A549 (cell line): ENCODE measurements around the gene HADHB. TPM values are rescaled to one million over a fixed set of nuclear protein-coding genes. Genes with fewer than 3 reads are reported as not detected.

ENCODE experiments used
- ATAC-seq, 2 experiments: fragments of 200-7000 bp in 1 of 2; fragments of >200 bp in 1 of 2; cut with Nextera tagmentation in 1 of 2; cut with Tn5 transposase in 1 of 2; 3 replicates each; pipeline versions ENCODE4 v1.8.0 to v1.9.1; 2018 to 2020; ENCODE audit warnings: mild to moderate bottlenecking in 1 of 2, moderate library complexity in 1 of 2
- CTCF ChIA-PET: fragments of 300-600 bp; sonication (Branson Sonifier 250); formaldehyde crosslinking; extraction: SDS; loops from one replicate; lab custom pipeline; 2021; ENCODE audit warnings: antibody characterized with exemption, inconsistent platforms; lab: Yijun Ruan, JAX
- POLR2A ChIA-PET: fragments of 350-600 bp; formaldehyde crosslinking; extraction: SDS; loops from one replicate; lab custom pipeline; 2021; ENCODE audit warnings: antibody characterized with exemption, inconsistent platforms; lab: Yijun Ruan, JAX
- DNase-seq, 2 experiments: peaks; one replicate each; pipeline versions ENCODE4 v3.0.0 to v3.0.0-alpha.2; 2011 to 2016; ENCODE audit warnings: low read depth in 1 of 2, low spot score in 1 of 2
- FAIRE-seq: peaks from 2 replicates; lab custom pipeline; 2011; peaks lifted over from hg19 to GRCh38; lab: Jason Lieb, UNC
- H3K27ac ChIP-seq, 2 experiments: fragments of >200 bp; sonication (Bioruptor Twin); formaldehyde crosslinking; 3 replicates each; pipeline ENCODE4 v1.5.1; 2016 to 2017
- H3K4me1 ChIP-seq: fragments of >200 bp; sonication (Bioruptor Twin); formaldehyde crosslinking; 3 replicates; pipeline ENCODE4 v1.6.1; 2016
- H3K4me2 ChIP-seq: fragments of >200 bp; sonication (Bioruptor Twin); formaldehyde crosslinking; 3 replicates; pipeline ENCODE4 v1.6.1; 2016
- H3K4me3 ChIP-seq: fragments of >200 bp; sonication (Bioruptor Twin); formaldehyde crosslinking; 3 replicates; pipeline ENCODE4 v1.5.1; 2016
- H3K9me3 ChIP-seq: fragments of >200 bp; sonication (Bioruptor Twin); formaldehyde crosslinking; 3 replicates; pipeline ENCODE4 v1.6.1; 2016
- CHD2 ChIP-seq: fragments of 150-350 bp; IDR thresholded peaks from 2 replicates; pipeline ENCODE4 v1.6.1; 2014; ENCODE audit warnings: low read length; ENCODE audit not compliant: partially characterized antibody
- CHD4 ChIP-seq: fragments of 200-600 bp; sonication (generic); IDR thresholded peaks from 2 replicates; pipeline ENCODE4 v1.6.1; 2016; ENCODE audit warnings: antibody characterized with exemption, mild to moderate bottlenecking, borderline replicate concordance
- CTCF ChIP-seq: fragments of >200 bp; sonication (Bioruptor Twin); formaldehyde crosslinking; IDR thresholded peaks from 3 replicates; pipeline ENCODE4 v1.5.1; 2016
- E2F6 ChIP-seq: IDR thresholded peaks from 2 replicates; pipeline ENCODE4 v1.6.1; 2012; ENCODE audit warnings: low read depth, borderline replicate concordance
- EHF ChIP-seq: fragments of 250-450 bp; sonication (Bioruptor Pico); IDR thresholded peaks from 2 replicates; pipeline ENCODE4 v1.5.0; 2020; ENCODE audit warnings: mild to moderate bottlenecking
- EHMT2 ChIP-seq: fragments of 200-600 bp; sonication (generic); IDR thresholded peaks from 2 replicates; pipeline ENCODE4 v1.6.1; 2016; ENCODE audit warnings: antibody characterized with exemption, low read depth, mild to moderate bottlenecking, moderate library complexity
- FOSB ChIP-seq: fragments of 250-450 bp; sonication (Bioruptor Pico); IDR thresholded peaks from 2 replicates; pipeline ENCODE4 v1.5.0; 2020; ENCODE audit warnings: mild to moderate bottlenecking, moderate library complexity
- FOSL2 ChIP-seq, 2 experiments: fragments of 450-650 bp in 1 of 2; fragments of >200 bp in 1 of 2; sonication (Bioruptor Twin) in 1 of 2; formaldehyde crosslinking; IDR thresholded peaks; 2 replicates each; pipeline versions ENCODE4 v1.5.0 to v1.6.1; 2016 to 2020; ENCODE audit warnings: mild to moderate bottlenecking in 1 of 2, moderate library complexity in 1 of 2
- GATA3 ChIP-seq: IDR thresholded peaks from 2 replicates; pipeline ENCODE4 v1.6.1; 2012; ENCODE audit warnings: borderline replicate concordance
- HES2 ChIP-seq: fragments of >200 bp; sonication (Bioruptor Twin); formaldehyde crosslinking; IDR thresholded peaks from 2 replicates; pipeline ENCODE4 v1.6.1; 2016
- HEYL ChIP-seq: fragments of 250-450 bp; sonication (Bioruptor Pico); IDR thresholded peaks from 2 replicates; pipeline ENCODE4 v1.8.0; 2021; ENCODE audit warnings: mild to moderate bottlenecking, moderate library complexity
- HOXB13 ChIP-seq: fragments of 250-450 bp; sonication (Bioruptor Pico); IDR thresholded peaks from 2 replicates; pipeline ENCODE4 v1.5.0; 2020; ENCODE audit warnings: low read depth, mild to moderate bottlenecking, moderate library complexity
- HOXB5 ChIP-seq: fragments of 250-450 bp; sonication (Bioruptor Pico); IDR thresholded peaks from 2 replicates; pipeline ENCODE4 v1.5.0; 2020; ENCODE audit warnings: mild to moderate bottlenecking, moderate library complexity
- JUN ChIP-seq, 2 experiments: fragments of >200 bp; sonication (Bioruptor Twin); formaldehyde crosslinking; IDR thresholded peaks; 2 replicates in 1 of 2; 3 replicates in 1 of 2; pipeline ENCODE4 v1.6.1; 2016 to 2017
- MAFK ChIP-seq: fragments of 450-650 bp; IDR thresholded peaks from 2 replicates; pipeline ENCODE4 v1.6.1; 2014; ENCODE audit not compliant: partially characterized antibody
- MYC ChIP-seq: IDR thresholded peaks from 2 replicates; pipeline ENCODE4 v1.6.1; 2012; ENCODE audit warnings: mild to moderate bottlenecking, inconsistent platforms, low read length, improper control_type of control experiment, borderline replicate concordance
- NPAS2 ChIP-seq: fragments of 250-450 bp; sonication (Bioruptor Pico); IDR thresholded peaks from 2 replicates; pipeline ENCODE4 v1.8.0; 2022; ENCODE audit warnings: mild to moderate bottlenecking, moderate library complexity, borderline replicate concordance
- PBX3 ChIP-seq: IDR thresholded peaks from 2 replicates; pipeline ENCODE4 v1.6.1; 2012
- REST ChIP-seq: fragments of 200-600 bp; sonication (generic); IDR thresholded peaks from 2 replicates; pipeline ENCODE4 v1.6.1; 2016; ENCODE audit warnings: antibody characterized with exemption, mild to moderate bottlenecking, moderate library complexity
- SMC3 ChIP-seq: fragments of >200 bp; sonication (Bioruptor Twin); formaldehyde crosslinking; IDR thresholded peaks from 3 replicates; pipeline ENCODE4 v1.6.1; 2018; ENCODE audit warnings: inconsistent platforms
- SREBF2 ChIP-seq: fragments of 450-650 bp; IDR thresholded peaks from 2 replicates; pipeline ENCODE4 v1.6.1; 2014; ENCODE audit warnings: mild to moderate bottlenecking, moderate library complexity
- TP53 ChIP-seq: fragments of 250-450 bp; sonication (Bioruptor Pico); IDR thresholded peaks from 2 replicates; pipeline ENCODE4 v1.5.0; 2021; ENCODE audit warnings: mild to moderate bottlenecking, moderate library complexity
- ZFP36 ChIP-seq: fragments of 450-650 bp; IDR thresholded peaks from 2 replicates; pipeline ENCODE4 v1.6.1; 2014; ENCODE audit warnings: borderline replicate concordance; ENCODE audit not compliant: partially characterized antibody
- WGBS: methylation state at CpG from one replicate; pipeline ENCODE4 v1.1.6; 2017; ENCODE audit errors: missing lambda C conversion rate; 5-methylcytosine and 5-hydroxymethylcytosine counted together
- polyA plus RNA-seq, 4 experiments: library from polyadenylated mRNA; depleted of rRNA in 3 of 4; stranded (reverse); fragments of >200 nt; fragmentation: RNase III in 1 of 4; extraction: RNeasy Plus Mini Kit Qiagen cat#74134 plus additional on column Dnase treatment in 1 of 4; gene quantifications; 2 replicates in 3 of 4; 3 replicates in 1 of 4; pipeline ENCODE4 v1.2.3, GENCODE V29; 2011 to 2017

HADHB gene
- polyA plus RNA-seq, 2 of the 4 experiments (the other 2 are of a cell fraction) = 95.4 to 161 TPM

GRCh38 chr2:26269571-26270158, 24.9 kb downstream of the HADHB start:
- POLR2A ChIA-PET = no interaction called here
- FAIRE-seq (no peak), DNase-seq (no peak), ATAC-seq (no peak)
- no peak overlapping the region for H3K4me2 ChIP-seq
- no peak overlapping the region for H3K27ac ChIP-seq
- CTCF ChIA-PET = interaction anchor here (0.7 to 1.8 kb wide), 3 partner anchors 11 to 53 kb away, joined by 3 to 4 read pairs (median 4); no protein-coding TSS in a partner anchor
- 93% methylated on average over 6 of the region's 6 CpGs for WGBS
- peaks cover 15% of the 10 kb centered on the region; the same call in 2 of the 3 replicates for H3K4me1 ChIP-seq
- no peaks in the 10 kb centered on the region for H3K9me3 ChIP-seq
- no peak overlapping the region for H3K4me3 ChIP-seq
- TF ChIP-seq ZFP36 (no peak), HOXB5 (no peak), EHF (CRISPR knock-in tag) (no peak), SREBF2 (no peak), GATA3 (no peak), NPAS2 (CRISPR knock-in tag) (no peak), MAFK (no peak), PBX3 (no peak), REST (no peak), SMC3 (no peak), JUN (IDR thresholded peaks at IDR 0.05) (no peak), HES2 (no peak), CHD2 (no peak)
- TF ChIP-seq, all 56 proteins: peak for 0

- Histone ChIP-seq H3K4me3 (no peak overlapping the region), H3K27ac (no peak overlapping the region)
- TF ChIP-seq MYC (no peak), SREBF2 (no peak), HES2 (no peak), GATA3 (no peak), CTCF (no peak), HEYL (no peak), HOXB13 (CRISPR knock-in tag) (no peak), TP53 (CRISPR knock-in tag) (no peak), REST (no peak), E2F6 (no peak), FOSL2 (IDR thresholded peaks at IDR 0.05) (no peak), FOSL2 (CRISPR knock-in tag; IDR thresholded peaks at IDR 0.05) (no peak), PBX3 (no peak), CHD4 (no peak), EHMT2 (no peak), FOSB (CRISPR knock-in tag) (no peak)
Observed at GRCh38 chr2:26270373-26270772, 25.6 kb downstream of the HADHB start.

More at GRCh38 chr2:26270373-26270772, 25.6 kb downstream of the HADHB start:
- Histone ChIP-seq H3K4me1 (peaks cover 15% of the 10 kb centered on the region; the same call in 2 of the 3 replicates), H3K4me2 (no peak overlapping the region), H3K9me3 (no peaks in the 10 kb centered on the region)
- POLR2A ChIA-PET = no interaction called here
- CTCF ChIA-PET = interaction anchor here (0.7 to 1.8 kb wide), 3 partner anchors 8 to 19 kb away, joined by 3 to 4 read pairs (median 4); no protein-coding TSS in a partner anchor
- no peak for DNase-seq
- FAIRE-seq = no peak
- no peak for ATAC-seq
